OCI-LY3 (cell line): ENCODE measurements around the gene SBNO2.

Source experiments
- CTCF ChIP-seq: fragments of 200-600, 300-600 bp; sonication (generic); IDR thresholded peaks from 2 replicates; pipeline ENCODE4 v1.5.1; 2014; ENCODE audit warnings: antibody characterized with exemption, low read length, low read depth
- EZH2phosphoT487 ChIP-seq: fragments of 200-600 bp; shearing (Covaris generic); IDR thresholded peaks from 2 replicates; pipeline ENCODE4 v1.6.1; 2018; ENCODE audit warnings: antibody characterized with exemption, mixed run types, low read depth

- TF ChIP-seq CTCF (no peak), EZH2phosphoT487 (no peak)
Observed at GRCh38 chr19:1082165-1082927, 91.7 kb downstream of the SBNO2 start.
